Activated CD8-positive, alpha-beta memory T cell treated with anti-CD3 and anti-CD28 coated beads for 1 hour (primary cell): Measurements from ENCODE around the gene OASL.

ENCODE experiments used
- DNase-seq, 2 donors: peaks; one replicate each; pipeline ENCODE4 v3.0.0-alpha.2; 2020; ENCODE audit warnings: low read depth in 1 of 2; ENCODE audit errors: extremely low read depth in 1 of 2

Gene OASL

DNA sequence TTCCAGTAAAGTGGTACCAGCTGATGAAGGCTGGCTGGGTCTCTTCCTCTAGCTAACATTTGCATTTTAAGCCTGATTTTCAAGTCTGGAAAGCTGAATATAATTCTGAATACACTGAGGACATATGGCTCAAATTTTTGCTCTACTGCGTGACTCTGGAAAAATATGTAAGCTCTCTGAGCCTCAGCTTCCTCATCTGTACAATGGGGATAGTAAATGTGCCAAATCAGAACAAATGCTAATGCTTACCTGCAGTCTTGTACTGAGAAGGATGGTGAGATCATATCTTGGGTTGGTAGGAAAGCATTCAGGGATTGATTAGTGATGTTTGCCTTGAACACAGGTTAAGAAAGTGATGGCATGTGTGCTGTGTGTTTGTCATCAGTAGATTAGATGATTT, 46.1 kb downstream of the OASL start:
- no peak for DNase-seq

DNA sequence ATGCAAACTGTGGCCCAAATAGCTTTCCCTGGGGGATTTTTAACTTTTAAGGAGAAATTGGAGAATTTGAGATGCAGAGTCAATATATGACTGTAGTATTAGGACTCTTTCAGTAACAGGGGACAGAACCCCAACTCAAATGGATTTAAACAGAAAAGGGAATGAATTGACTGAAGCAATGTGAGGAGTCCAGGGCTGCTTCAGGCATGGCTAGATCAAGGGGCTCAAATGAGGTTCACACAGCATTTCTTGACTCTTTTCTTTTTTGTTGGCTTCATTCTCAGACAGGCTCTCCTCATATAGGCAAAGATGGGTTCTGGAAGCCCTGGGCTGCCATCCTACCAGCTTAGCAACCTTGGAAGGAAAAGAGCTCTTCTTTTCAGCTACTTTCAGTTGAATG, 47.1 kb downstream of the OASL start:
- no peak for DNase-seq

DNA sequence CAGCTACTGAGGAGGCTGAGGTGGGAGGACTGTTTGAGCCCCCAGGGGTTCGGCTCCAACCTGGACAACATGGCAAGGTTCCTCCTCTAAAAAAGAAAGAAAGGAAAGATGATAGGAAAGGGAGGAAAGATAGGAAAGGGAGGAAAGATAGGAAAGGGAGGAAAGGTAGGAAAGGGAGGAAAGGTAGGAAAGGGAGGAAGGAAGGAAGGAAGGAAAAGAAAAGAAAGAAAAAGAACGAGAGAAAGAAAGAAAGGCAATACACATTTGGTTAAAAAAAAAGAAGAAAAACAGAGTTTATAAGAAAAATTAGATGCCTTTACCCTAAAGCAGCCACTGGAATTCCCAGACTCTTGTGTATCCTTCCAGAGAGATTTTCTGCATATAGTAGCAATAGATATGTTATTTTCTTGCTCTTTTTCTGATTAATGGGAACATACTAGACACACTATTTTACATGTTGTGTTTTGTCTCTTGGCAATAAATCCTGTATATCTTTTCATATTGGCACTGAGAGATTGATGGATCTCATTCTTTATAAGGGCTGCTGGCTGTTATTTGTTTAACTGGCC, 48.5 kb downstream of the OASL start:
- no peak for DNase-seq

DNA sequence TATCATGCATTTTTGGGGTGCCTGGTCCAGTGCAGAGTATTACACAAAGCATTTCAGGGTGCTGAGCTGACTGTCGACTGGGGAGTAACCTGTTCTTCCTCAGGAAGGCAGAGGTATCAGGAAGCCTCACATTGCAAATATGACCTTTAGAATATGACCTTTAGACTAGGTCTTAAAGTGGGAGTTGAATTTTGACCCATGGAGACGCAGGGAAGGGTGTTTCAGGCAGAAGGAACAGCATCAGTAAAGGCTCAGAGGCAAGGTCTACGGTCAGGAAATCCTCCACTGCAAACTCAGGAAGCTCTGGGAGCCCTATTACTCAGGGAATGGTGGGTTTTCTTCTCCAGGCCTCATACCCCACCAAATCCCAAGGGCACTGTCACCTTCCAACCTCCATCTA, 49.4 kb downstream of the OASL start:
- DNase-seq: no peak

DNA sequence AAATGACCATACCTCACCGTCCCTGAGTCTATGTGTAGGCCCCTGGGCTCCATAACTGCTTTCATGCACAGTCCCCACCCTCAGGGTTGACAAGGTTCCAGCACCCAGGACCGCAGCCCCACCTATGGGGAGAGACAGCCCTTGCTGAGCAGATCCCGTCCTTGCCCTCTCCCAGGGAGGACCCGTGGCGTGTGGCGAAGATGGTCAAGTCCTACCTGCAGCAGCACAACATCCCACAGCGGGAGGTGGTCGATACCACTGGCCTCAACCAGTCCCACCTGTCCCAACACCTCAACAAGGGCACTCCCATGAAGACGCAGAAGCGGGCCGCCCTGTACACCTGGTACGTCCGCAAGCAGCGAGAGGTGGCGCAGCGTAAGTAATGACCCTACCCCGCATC, 50.4 kb downstream of the OASL start:
- DNase-seq: no peak

DNA sequence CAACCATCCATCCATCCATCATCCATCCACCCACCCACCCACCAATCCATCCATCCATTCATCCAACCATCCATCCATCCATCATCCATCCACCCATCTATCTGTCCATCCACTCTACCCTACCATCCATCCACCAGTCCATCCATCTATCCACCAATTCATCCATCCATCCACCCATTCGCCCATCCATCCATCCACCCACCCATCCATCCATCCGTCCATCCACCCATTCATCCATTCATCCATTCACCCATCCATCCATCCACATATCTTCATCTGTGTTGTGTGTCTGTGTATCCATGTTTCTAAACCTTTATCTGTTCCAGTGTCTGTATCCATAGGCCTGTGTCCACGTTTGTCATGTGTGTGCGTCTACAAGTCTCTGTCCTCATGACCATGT, 50.8 kb downstream of the OASL start:
- no peak for DNase-seq

DNA sequence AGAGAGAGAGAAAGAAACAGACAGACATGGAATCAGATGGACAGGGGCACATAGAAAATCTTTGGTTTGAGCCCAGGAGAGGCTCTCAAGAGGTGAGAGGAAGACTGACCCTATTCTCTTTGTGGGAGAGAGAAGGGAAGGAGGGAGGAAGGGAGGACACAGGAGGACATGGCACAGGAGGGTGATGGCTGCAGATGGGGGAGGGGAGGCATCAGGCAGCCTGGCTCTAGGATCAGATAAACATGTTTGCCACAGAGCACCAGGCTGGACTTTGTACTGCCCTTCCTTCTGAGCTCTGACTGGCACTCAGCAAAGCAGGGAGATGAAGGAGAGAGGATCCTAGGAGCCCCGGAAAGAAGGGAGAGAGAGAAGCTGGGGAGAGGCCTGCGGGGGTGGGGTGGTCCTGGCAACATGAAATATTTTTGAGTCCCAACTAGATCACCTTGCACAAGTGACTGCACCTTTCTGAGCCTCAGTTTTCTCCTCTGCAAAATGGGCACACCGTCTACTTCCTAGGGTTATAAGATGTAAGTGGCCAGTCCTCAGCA, 54.6 kb downstream of the OASL start:
- DNase-seq: no peak

DNA sequence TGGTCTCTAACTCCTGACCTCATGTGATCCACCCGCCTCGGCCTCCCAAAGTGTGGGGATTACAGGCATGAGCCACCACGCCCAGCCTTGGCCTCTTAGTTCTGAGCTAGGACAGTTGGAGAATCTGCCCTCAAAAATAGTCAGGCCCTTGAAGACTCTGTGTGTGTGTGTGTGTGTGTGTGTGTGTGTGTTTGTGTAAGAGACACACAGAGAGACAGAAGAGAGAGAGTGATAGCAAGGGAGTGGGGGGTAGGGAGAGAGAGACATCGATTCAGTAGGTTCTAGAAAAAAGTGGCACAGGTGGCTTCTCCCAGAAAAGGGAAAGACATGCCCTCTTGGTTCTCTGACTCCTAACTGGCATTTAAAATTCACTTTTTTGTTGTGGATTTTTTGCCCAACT, 55.3 kb downstream of the OASL start:
- DNase-seq: no peak

DNA sequence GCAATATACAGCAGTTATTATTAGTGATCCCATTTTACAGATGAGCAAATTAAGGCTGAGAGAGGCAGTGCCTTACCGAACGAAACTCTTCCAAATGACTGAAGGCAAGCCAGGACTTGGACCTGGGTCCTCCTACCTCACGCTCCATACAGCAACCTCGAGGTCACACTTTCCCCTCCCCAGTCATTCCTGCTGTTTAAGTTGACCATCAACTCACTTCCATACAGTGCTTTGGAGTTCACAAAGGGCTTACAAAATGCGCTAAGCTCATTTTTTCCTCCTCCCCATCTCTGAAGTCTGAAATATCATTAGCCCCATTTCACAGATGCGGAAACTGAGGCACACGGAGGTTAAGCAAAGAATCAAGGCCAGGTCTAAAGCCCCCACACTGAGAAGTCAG, 56.4 kb downstream of the OASL start:
- DNase-seq: no peak

DNA sequence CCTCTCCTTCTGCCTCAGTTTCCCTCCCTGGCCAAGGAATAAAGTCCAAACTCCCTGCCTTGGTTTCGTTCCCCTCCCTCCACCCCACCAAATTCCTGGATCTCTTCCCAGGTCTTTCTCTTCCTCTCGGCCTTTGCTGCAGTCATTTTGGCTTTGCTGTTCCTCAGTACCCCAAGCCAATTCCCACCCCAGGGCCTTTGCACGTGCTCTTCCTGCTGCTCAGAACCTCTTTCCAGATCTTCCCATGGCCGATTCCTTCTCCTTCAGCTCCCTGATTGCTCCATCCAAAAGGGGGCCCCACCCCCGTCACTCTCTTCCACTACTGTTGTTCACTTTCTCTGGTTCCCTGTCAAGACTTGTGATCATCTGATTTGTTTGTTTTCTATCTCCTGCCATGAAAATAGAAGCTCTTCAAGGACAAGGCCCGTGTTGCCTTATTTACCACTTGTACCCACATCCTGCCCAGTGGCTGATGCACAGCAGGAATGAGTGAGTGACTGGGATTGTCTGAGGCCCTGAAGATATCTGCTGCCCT, 57.6 kb downstream of the OASL start:
- DNase-seq: no peak

DNA sequence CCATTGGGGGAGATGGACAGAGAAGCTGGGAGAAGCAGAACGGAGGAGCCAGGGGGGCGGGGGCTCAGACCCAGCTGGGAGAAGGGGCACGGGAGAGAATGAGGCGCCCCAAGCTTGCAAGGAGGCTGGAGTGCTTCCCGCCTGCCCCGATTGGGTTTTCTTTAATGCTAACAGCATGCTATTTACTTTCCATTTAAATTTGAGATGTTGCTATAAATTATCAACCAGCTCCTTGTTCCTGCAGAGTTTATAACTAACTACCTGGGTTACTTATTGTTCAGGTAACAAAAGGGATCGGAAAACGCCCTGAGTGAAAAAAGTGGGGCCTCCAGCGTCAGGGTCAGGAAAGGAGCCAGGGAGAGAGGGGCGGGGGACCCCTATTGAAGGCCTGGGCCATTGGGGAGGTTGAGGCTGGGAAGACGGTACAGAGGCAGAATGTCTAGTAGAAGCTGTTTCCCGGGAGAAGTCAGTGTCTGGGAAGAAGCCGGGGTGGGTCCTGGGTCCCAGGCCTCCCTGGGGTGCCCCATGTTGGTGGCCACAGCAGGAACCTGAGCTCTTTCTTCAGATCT, 58.2 kb downstream of the OASL start:
- no peak for DNase-seq

DNA sequence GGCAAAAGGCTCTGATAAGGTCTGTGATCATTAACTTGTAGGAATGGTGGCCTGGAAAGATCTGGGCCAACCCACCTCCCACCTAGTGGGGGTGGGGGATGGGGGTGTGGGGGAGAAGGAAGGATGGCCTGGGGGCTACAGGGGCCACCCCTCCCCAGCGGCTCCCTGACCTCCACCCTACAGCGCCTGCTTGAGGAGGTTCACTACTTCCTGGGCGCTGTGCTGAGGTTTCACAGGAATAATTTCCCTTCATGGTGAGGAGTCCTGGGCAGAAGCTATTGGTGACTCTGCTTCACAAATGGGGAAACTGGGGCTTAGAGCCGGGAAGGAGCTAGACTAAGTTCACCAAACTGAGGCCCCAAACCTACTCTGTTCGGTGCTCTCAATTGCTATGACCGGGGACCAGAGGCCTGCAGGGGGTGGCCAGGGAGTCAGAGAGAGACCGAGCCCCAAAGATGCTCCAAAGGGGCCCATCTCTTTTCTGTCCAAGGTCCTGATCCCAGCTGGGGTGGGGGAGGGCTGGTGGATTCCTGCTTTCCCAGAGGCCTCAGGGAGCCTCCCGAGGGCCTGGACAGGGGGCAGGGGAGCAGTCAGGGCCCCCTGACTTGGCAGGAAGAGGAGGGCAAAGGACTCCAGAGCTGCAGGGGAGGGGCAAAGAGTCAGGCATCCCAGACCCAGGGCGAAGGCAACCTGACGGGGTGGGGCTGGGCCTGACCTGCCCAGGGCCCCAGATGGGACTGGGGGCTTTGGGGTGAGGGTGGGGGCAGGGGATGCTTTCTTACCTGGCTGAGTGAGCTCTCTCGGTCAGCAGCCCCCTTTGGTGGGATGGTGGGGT, 59.0 kb downstream of the OASL start:
- no peak for DNase-seq

DNA sequence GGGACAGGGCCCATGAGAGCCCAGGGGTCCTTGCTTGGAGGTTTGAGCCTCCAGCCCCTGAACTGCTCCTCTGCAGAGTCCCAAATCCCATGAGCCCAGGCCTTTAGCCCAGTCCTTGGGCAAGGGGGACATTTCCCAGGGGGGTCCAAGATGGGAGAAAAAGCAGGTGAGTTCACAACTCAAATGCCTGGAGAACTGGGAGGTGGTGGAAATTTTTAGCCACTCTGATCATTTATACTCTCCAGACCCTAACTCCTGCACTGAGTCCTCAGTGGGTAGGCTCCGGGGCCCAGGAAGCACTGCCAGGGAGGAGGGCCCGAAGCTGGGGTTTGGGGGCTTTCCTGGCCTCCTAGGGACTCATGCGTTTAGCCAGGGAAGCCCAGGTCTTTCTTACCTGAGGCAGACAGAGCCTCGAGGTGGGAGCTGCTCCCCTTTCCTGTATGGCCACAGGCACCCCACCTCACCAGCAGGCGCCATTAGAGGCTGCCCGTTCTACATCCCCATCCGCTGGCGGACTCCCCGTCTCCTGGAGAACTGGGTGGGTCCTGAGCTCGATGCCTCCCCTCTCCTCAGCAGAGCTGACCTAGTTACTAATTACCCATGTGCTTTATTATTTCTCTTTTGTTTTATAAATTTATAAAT, 59.7 kb downstream of the OASL start:
- DNase-seq: no peak

DNA sequence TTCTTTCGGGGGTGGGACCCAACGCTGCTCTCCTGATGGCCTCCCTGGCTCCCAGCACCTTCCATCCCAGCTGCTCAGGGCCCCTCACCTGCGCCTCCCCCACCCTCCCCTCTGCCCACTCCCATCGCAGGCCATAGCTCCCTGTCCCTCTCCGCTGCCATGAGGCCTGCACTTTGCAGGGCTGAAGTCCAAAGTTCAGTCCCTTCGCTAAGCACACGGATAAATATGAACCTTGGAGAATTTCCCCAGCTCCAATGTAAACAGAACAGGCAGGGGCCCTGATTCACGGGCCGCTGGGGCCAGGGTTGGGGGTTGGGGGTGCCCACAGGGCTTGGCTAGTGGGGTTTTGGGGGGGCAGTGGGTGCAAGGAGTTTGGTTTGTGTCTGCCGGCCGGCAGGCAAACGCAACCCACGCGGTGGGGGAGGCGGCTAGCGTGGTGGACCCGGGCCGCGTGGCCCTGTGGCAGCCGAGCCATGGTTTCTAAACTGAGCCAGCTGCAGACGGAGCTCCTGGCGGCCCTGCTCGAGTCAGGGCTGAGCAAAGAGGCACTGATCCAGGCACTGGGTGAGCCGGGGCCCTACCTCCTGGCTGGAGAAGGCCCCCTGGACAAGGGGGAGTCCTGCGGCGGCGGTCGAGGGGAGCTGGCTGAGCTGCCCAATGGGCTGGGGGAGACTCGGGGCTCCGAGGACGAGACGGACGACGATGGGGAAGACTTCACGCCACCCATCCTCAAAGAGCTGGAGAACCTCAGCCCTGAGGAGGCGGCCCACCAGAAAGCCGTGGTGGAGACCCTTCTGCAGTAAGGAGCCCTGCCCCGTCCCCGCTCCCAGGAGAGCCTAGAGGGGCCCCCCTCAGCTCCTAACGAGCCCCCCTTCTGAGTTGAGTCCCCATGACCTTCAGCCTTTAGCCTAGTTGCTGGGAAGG, 60.5 kb downstream of the OASL start, which contains the start of gene HNF1A:
Gene HNF1A, plus strand, starts transcription at position 248 of the 924 bp plus-strand sequence. Its CDS starts 226 bp downstream, at position 474.
- no peak for DNase-seq

DNA sequence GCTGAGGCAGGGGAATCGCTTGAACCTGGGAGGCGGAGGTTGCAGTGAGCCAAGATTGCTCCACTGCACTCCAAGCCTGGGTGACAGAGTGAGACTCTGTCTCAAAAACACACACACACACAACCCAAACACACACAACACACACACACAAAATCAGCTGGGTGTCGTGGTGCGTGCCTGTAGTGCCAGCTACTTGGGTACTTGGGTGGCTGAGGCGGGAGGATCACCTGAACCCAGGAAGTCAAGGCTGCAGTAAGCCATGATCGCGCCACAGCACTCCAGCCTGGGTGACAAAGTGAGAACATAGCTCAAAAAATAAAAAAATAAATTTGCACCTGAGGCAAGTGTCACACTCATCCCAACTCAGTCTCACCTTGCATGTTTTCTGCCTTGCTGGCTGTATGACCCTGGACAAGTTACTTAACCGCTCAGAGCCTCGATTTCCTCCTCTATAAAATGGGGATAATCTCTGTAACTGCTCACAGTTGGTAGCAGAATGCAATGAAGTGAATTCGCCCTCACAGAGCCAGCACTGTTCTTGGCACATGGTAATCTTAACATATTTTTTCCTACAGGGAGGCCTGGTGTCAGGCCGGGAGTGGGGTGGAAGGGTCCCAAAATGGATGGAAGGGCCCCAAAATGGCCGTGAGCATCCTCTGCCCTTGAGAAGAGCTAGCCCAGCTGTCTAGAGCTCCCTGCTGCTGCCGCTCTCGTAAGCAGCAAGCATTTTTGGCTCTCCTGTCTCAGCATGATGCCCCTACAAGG, 61.3 kb downstream of the OASL start:
- no peak for DNase-seq

DNA sequence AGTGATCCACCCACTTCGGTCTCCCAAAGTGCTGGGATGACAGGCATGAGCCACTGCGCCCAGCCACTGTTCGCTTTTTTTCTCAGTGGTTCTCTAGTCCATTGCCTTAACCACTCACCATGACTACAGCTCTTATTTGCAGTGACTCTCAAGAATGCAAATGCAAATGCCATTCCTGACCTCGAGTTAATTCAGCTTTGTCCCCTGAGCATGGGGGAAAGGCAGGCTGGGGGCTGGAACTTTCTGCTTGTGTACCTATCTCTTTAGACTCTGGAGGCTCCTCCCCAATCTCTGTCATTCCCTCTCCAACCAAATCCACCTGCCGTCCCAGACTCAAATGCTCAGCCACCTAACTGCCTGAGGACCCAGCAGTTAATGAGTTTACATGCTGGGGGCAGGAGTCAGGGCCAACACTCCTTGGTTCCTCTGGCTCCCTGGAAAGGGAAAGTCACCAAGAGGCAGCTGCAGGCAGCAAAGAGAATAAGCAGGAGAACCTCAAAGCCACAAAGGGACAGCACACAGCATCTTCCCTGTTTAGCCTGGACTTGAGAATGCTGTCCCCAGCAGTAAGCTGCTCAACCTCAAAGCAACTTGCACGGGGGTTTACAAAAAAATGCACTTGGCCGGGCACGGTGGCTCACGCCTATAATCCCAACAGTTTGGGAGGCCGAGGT, 66.0 kb downstream of the OASL start:
- no peak for DNase-seq

DNA sequence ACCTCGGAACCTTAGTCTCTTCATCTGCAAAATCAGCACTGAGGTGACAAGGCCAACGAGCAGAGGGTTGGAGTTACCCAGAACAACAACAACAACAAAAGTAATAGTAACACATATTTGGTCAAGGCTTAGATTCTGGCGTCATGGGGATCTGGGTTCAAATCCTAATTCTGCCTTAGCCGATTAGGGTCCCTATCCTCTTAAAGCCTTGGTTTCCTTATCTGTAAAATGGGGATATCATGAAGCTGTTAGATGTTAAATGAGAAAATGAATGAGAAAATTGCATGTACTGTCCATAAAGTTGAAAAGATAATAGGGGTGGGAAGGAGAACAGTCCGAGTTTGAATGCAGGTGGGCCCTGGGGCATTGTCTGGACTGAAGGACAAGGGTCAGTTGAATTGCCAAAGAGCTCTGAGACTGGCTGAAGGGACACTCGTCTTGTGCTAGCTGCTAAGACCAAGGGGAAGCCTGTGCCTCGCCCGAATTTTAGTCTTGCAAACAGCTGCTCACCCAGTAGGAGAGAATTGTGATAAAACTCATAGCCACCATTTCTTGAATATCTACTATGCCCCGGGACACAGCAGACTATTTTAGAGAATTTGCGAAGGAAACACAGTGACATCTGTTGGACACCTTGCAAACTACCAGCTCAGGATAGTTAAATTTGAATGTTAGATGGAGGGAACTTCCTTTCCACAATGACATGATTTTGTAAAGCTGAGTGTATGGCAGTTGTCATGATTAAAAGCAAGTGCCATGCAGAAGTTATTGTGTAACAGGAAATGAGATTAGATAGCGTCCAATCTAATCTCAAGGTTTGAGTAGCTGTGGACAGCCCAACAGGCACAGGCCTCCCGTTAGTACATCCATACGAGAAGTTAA, 67.5 kb downstream of the OASL start:
- DNase-seq: no peak

DNA sequence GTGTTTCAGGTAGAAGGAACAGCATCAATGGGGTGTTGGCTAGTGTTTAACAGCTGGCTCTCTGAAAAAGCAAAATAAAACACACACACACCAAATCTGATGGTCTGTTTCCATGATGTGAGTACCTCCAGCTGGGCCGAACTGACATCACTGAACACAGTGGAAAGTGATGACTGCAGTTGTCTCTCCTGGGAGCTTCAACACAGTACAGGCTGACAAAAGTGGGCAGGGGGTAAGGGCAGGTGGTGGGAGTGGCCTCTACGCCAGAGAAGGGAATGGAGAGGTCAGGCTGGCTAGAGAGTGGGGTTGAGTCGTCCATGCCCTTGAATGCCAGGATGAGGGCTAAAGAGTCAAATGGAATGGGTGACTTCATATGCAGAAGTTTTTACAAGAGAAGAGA, 68.7 kb downstream of the OASL start:
- no peak for DNase-seq
